ENCODE results near the gene AKAP8L.

- TF ChIP-seq, protein P1, sequence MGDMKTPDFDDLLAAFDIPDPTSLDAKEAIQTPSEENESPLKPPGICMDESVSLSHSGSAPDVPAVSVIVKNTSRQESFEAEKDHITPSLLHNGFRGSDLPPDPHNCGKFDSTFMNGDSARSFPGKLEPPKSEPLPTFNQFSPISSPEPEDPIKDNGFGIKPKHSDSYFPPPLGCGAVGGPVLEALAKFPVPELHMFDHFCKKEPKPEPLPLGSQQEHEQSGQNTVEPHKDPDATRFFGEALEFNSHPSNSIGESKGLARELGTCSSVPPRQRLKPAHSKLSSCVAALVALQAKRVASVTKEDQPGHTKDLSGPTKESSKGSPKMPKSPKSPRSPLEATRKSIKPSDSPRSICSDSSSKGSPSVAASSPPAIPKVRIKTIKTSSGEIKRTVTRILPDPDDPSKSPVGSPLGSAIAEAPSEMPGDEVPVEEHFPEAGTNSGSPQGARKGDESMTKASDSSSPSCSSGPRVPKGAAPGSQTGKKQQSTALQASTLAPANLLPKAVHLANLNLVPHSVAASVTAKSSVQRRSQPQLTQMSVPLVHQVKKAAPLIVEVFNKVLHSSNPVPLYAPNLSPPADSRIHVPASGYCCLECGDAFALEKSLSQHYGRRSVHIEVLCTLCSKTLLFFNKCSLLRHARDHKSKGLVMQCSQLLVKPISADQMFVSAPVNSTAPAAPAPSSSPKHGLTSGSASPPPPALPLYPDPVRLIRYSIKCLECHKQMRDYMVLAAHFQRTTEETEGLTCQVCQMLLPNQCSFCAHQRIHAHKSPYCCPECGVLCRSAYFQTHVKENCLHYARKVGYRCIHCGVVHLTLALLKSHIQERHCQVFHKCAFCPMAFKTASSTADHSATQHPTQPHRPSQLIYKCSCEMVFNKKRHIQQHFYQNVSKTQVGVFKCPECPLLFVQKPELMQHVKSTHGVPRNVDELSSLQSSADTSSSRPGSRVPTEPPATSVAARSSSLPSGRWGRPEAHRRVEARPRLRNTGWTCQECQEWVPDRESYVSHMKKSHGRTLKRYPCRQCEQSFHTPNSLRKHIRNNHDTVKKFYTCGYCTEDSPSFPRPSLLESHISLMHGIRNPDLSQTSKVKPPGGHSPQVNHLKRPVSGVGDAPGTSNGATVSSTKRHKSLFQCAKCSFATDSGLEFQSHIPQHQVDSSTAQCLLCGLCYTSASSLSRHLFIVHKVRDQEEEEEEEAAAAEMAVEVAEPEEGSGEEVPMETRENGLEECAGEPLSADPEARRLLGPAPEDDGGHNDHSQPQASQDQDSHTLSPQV (IDR thresholded peaks at IDR 0.05) = no peak
- TF ChIP-seq, protein P2, sequence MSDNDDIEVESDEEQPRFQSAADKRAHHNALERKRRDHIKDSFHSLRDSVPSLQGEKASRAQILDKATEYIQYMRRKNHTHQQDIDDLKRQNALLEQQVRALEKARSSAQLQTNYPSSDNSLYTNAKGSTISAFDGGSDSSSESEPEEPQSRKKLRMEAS (IDR thresholded peaks at IDR 0.05; ENCODE audit: low read depth, low read length) = no peak
- TF ChIP-seq POLR2AphosphoS5 (IDR thresholded peaks at IDR 0.05; ENCODE audit: low read length) (no peak), POLR2AphosphoS2 (IDR thresholded peaks at IDR 0.05; ENCODE audit: low read depth, low read length) (no peak), POU2F2 (IDR thresholded peaks at IDR 0.05; ENCODE audit: borderline replicate concordance, low read depth, low read length) (no peak), BCLAF1 (IDR thresholded peaks at IDR 0.05) (no peak), ATF7 (IDR thresholded peaks at IDR 0.05; ENCODE audit: low read depth) (no peak), ZNF384 (IDR thresholded peaks at IDR 0.05; ENCODE audit: borderline replicate concordance, low read depth, low read length) (no peak)
Measured at GRCh38 chr19:15422296-15423075, 3.7 kb upstream of the AKAP8L start.
